AG09309 (cell line): Measurements from ENCODE around the gene TCP10L.
"Not testable (repeated sequence)": the region's sequence is repeated elsewhere in the genome, so short reads cannot be mapped to it uniquely, and the experiment has no call there.

Experiments
- DNase-seq: peaks from one replicate; pipeline ENCODE4 v3.0.0-alpha.2; 2010; ENCODE audit warnings: low read depth
- H3K4me3 ChIP-seq: 2 replicates; pipeline ENCODE4 v1.5.1; 2011; ENCODE audit warnings: mild to moderate bottlenecking, low read depth, low read length, moderate library complexity; ENCODE audit not compliant: control insufficient read depth
- TF ChIP-seq, protein P1 (sequence below): IDR thresholded peaks from 2 replicates; pipeline ENCODE4 v1.5.1; 2011; ENCODE audit warnings: mild to moderate bottlenecking, low read depth, low read length, inconsistent platforms; ENCODE audit not compliant: insufficient read depth, control insufficient read depth; ENCODE audit errors: missing control alignments

TCP10L gene

DNA sequence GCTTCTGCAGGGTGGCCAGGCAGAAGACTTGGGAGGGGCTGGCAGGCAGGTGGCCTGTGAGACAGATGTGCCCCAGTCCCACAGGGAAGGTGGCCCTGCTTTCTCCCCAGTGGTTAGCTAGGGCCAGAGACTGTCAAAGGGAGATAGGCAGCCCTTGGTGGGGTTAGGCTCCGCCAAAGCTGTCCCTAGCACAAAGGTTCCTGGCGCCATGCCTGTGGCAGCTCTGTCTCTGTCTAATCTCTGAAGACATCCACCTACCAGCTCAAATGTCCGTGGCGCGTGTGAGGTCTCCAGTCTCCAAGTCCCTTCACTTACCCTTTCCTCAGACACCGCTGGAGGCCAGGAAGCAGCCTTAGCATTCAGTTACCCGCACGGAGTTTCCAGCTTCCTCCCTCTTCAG is 17.7 kb downstream of the TCP10L start:
- no peak overlapping the region for H3K4me3 ChIP-seq
- DNase-seq: no peak
- TF ChIP-seq, protein P1, sequence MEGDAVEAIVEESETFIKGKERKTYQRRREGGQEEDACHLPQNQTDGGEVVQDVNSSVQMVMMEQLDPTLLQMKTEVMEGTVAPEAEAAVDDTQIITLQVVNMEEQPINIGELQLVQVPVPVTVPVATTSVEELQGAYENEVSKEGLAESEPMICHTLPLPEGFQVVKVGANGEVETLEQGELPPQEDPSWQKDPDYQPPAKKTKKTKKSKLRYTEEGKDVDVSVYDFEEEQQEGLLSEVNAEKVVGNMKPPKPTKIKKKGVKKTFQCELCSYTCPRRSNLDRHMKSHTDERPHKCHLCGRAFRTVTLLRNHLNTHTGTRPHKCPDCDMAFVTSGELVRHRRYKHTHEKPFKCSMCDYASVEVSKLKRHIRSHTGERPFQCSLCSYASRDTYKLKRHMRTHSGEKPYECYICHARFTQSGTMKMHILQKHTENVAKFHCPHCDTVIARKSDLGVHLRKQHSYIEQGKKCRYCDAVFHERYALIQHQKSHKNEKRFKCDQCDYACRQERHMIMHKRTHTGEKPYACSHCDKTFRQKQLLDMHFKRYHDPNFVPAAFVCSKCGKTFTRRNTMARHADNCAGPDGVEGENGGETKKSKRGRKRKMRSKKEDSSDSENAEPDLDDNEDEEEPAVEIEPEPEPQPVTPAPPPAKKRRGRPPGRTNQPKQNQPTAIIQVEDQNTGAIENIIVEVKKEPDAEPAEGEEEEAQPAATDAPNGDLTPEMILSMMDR: no peak

DNA sequence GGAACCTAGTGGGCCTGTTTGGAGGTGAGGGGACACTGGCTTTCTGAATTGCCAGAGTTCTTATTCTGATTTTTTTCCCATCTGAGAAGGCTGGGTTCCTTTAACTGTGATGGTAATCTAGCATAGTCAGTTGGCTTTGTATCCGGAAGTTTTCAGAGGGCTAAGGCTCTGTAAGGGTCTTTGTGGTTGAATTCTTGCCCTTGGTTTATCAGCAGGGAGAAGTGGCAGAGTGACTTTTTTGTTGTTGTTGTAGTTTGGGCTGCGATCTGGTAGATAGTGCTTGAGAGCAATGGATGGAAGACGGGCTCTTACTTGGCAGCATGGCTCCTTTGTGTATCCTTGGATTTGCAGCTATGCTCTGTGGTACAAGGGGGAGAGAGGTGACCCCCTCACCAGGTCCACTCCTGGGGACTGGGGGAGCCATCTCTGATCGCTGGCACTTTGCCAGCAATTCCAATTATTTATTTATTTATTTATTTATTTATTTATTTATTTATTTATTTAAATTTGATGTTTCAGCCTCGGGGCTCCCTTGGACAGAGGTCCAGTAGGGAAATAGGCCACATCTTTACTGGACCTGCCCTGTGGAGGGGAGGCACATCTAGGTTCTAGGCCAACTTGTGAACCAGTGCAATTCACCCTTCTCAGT is 18.5 kb downstream of the TCP10L start:
- DNase-seq: no peak
- TF ChIP-seq, protein P1: no peak
- no peak overlapping the region for H3K4me3 ChIP-seq

DNA sequence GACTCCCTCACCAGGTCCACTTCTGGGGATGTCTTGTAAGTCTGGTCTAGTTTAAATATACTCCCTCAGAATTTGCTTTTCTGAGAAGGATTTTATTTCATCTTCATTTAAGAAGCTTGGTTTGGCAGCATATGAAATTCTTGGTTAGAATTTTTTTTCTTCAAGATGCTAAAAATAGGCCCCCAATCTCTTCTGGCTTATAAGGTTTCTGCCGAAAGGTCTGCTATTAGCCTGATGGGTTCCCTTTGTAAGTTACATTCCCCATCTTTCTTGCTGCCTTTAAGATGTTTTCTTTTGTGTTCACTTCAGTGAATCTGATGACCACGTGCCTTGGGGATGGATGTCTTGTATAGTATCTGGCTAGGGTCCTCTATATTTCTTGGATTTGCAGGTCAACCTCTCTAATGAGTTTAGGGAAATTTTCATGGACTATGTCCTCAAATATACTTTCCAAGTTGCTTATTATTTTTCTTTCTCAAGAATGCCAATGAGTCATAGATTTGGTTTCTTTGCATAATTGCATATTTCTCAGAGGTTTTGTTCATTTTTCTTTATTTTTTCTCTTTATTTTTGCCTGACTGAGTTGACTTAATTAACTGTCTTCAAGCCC is 19.4 kb downstream of the TCP10L start:
- no peak for DNase-seq

DNA sequence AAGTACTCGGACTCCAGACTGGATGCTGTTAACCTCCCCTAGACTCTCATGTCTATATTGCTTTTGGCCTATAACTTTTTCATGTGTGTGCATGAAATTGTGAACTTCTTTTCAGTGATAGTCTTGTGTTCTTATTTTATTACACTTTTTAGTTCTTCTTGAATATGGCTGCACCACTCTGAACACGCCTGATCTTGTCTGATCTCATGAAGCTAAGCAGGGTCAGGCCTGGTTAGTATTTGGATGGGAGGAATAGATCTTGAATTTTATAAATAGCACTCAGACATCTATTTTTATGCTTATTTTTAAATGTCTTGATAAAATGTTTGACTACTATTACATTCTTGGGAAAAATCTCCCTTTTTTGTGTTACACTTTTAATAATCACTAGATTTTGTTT is 22.4 kb downstream of the TCP10L start:
- TF ChIP-seq, protein P1: no peak
- no peak overlapping the region for H3K4me3 ChIP-seq
- DNase-seq: no peak

More for the DNA sequence above, 19.4 kb downstream of the TCP10L start:
- H3K4me3 ChIP-seq: no peak overlapping the region
- TF ChIP-seq, protein P1: no peak

GRCh38 chr21:32562426-32562825 is 22.9 kb downstream of the TCP10L start:
- TF ChIP-seq, protein P1: peak; percentile 76
- peak; percentile 72 for DNase-seq
- H3K4me3 ChIP-seq: no peak overlapping the region

DNA sequence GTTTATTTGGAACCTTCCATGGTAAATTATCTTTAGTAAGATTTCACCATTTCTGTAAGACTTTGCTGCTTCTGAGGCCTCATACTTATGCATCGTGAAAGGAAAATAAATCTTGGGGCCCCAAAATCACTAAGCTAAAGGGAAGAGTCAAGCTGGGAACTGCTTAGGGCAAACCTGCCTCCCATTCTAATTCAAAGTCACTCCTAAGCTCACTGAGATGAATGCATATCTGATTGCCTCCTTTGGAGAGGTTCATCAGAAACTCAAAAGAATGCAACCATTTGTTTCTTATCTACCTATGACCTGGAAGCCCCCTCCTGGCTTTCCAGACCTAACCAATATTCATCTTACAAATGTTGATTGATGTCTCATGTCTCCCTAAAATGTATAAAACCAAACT is 23.8 kb downstream of the TCP10L start:
- not testable (repeated sequence) for H3K4me3 ChIP-seq, DNase-seq

- TF ChIP-seq, protein P1: no peak
- H3K4me3 ChIP-seq: no peak overlapping the region
- no peak for DNase-seq
Observed at GRCh38 chr21:32560896-32561295, 24.4 kb downstream of the TCP10L start.
